GM23338 (cell line): ENCODE results near the gene MEX3B. TPM values are rescaled to one million over a fixed set of nuclear protein-coding genes. Genes with fewer than 3 reads are reported as not detected.

Experiments used
- ATAC-seq: fragments of 200-7000 bp; cut with Tn5 transposase; 3 replicates; pipeline ENCODE4 v1.9.1; 2020
- DNase-seq: peaks from one replicate; pipeline ENCODE4 v3.0.0-alpha.2; 2015; ENCODE audit warnings: low spot score
- H2AFZ ChIP-seq: fragments of 200-600 bp; sonication (generic); 2 replicates; pipeline ENCODE4 v1.8.0; 2016; ENCODE audit warnings: antibody characterized with exemption, mild to moderate bottlenecking, moderate library complexity
- H3F3A ChIP-seq: fragments of 200-600 bp; sonication (generic); replicated peaks from 2 replicates; pipeline ENCODE4 v1.8.0; 2017; ENCODE audit warnings: antibody characterized with exemption, mixed run types, low read depth
- H3K27ac ChIP-seq: fragments of 200-600 bp; sonication (generic); 2 replicates; pipeline ENCODE4 v1.6.1; 2016; ENCODE audit warnings: low read depth
- H3K27me3 ChIP-seq: fragments of 200-600 bp; sonication (generic); 2 replicates; pipeline ENCODE4 v1.8.0; 2016; ENCODE audit warnings: mild to moderate bottlenecking, mixed run types, moderate library complexity; ENCODE audit not compliant: insufficient read depth
- H3K36me3 ChIP-seq: fragments of 200-600 bp; sonication (generic); 2 replicates; pipeline ENCODE4 v1.8.0; 2016; ENCODE audit warnings: mild to moderate bottlenecking; ENCODE audit not compliant: insufficient read depth
- H3K4me1 ChIP-seq: fragments of 200-600 bp; sonication (generic); 2 replicates; pipeline ENCODE4 v1.8.0; 2016; ENCODE audit warnings: mild to moderate bottlenecking, moderate library complexity; ENCODE audit not compliant: insufficient read depth
- H3K4me2 ChIP-seq: fragments of 200-600 bp; sonication (generic); 2 replicates; pipeline ENCODE4 v1.7.1; 2017; ENCODE audit warnings: mixed run types
- H3K4me3 ChIP-seq: fragments of 200-600 bp; sonication (generic); 2 replicates; pipeline ENCODE4 v1.6.1; 2016; ENCODE audit warnings: mixed run types
- H3K79me2 ChIP-seq: fragments of 200-600 bp; sonication (generic); replicated peaks from 2 replicates; pipeline ENCODE4 v1.8.0; 2017; ENCODE audit warnings: mild to moderate bottlenecking; ENCODE audit not compliant: insufficient read depth
- H3K9me2 ChIP-seq: fragments of 200-600 bp; sonication (generic); 2 replicates; pipeline ENCODE4 v1.8.0; 2017; ENCODE audit not compliant: insufficient read depth
- H4K20me1 ChIP-seq: fragments of 200-600 bp; sonication (generic); replicated peaks from 2 replicates; pipeline ENCODE4 v1.8.0; 2017; ENCODE audit warnings: mild to moderate bottlenecking; ENCODE audit not compliant: insufficient read depth
- H3K27ac Mint-ChIP-seq: 2 replicates; pipeline ENCODE4 v1.8.0; 2020; ENCODE audit warnings: inconsistent platforms, mild to moderate bottlenecking, moderate library complexity, mixed read lengths
- H3K27me3 Mint-ChIP-seq: 3 replicates; pipeline ENCODE4 v1.8.0; 2022; ENCODE audit warnings: low read depth, mild to moderate bottlenecking, moderate library complexity, mixed read lengths, inconsistent platforms; ENCODE audit not compliant: insufficient read depth, poor library complexity
- H3K36me3 Mint-ChIP-seq: 3 replicates; pipeline ENCODE4 v1.8.0; 2021; ENCODE audit warnings: low read depth, mild to moderate bottlenecking, inconsistent platforms, moderate library complexity, mixed read lengths
- H3K4me1 Mint-ChIP-seq: 3 replicates; pipeline ENCODE4 v1.8.0; 2020; ENCODE audit warnings: mild to moderate bottlenecking, inconsistent platforms, mixed read lengths
- H3K4me3 Mint-ChIP-seq: 3 replicates; pipeline ENCODE4 v1.8.0; 2021; ENCODE audit warnings: moderate library complexity, mild to moderate bottlenecking, inconsistent platforms, mixed read lengths
- H3K9me3 Mint-ChIP-seq: 3 replicates; pipeline ENCODE4 v1.8.0; 2020; ENCODE audit warnings: moderate library complexity, mild to moderate bottlenecking, inconsistent platforms, mixed read lengths
- CREB1 ChIP-seq: fragments of 250-450 bp; sonication (Bioruptor Pico); IDR thresholded peaks from 2 replicates; pipeline ENCODE4 v1.5.0; 2020; ENCODE audit warnings: low read depth, mild to moderate bottlenecking, moderate library complexity
- CTCF ChIP-seq, 2 experiments: fragments of 200-600 bp in 1 of 2; sonication (generic) in 1 of 2; conservative IDR thresholded peaks; 2 replicates each; pipeline versions ENCODE4 v1.5.1 to v1.6.1; 2016 to 2017; ENCODE audit warnings: antibody characterized with exemption in 2 of 2, low read depth in 2 of 2, mild to moderate bottlenecking in 2 of 2, moderate library complexity in 1 of 2
- EZH2 ChIP-seq: fragments of 200-600 bp; sonication (generic); IDR thresholded peaks from one replicate; pipeline ENCODE4 v1.8.0; 2017; ENCODE audit warnings: antibody characterized with exemption, mild to moderate bottlenecking, low read depth; ENCODE audit not compliant: unreplicated experiment
- EZH2phosphoT487 ChIP-seq: fragments of 200-600 bp; sonication (generic); IDR thresholded peaks from one replicate; pipeline ENCODE4 v1.8.1; 2018; ENCODE audit warnings: antibody characterized with exemption; ENCODE audit not compliant: unreplicated experiment
- JUNB ChIP-seq: IDR thresholded peaks from one replicate; pipeline ENCODE4 v1.6.1; 2016; ENCODE audit warnings: antibody characterized with exemption; ENCODE audit not compliant: unreplicated experiment
- NANOG ChIP-seq: IDR thresholded peaks from 2 replicates; pipeline ENCODE4 v1.6.1; 2016; ENCODE audit warnings: antibody characterized with exemption, borderline replicate concordance
- POLR2AphosphoS5 ChIP-seq: IDR thresholded peaks from 2 replicates; pipeline ENCODE4 v1.6.1; 2016; ENCODE audit warnings: antibody characterized with exemption, low read depth
- STAT1 ChIP-seq: IDR thresholded peaks from one replicate; pipeline ENCODE4 v1.6.1; 2016; ENCODE audit warnings: antibody characterized with exemption; ENCODE audit not compliant: unreplicated experiment
- ZNF114 ChIP-seq: fragments of 250-450 bp; sonication (Bioruptor Pico); IDR thresholded peaks from 2 replicates; pipeline ENCODE4 v1.5.0; 2020; ENCODE audit warnings: mild to moderate bottlenecking, moderate library complexity
- ZNF331 ChIP-seq: fragments of 250-450 bp; sonication (Bioruptor Pico); IDR thresholded peaks from 2 replicates; pipeline ENCODE4 v1.5.0; 2020; ENCODE audit warnings: low read depth, mild to moderate bottlenecking, moderate library complexity
- polyA plus RNA-seq: library from polyadenylated mRNA; unstranded; fragments of >200 nt; fragmentation: Nextera tagmentation; extraction: Ambion mirVana; gene quantifications from 2 replicates; pipeline ENCODE4 v1.2.1, GENCODE V29; 2016
- total RNA-seq: library from RNA; depleted of rRNA; stranded (reverse); fragments of >200 nt; shearing (Covaris generic); gene quantifications from 2 replicates; pipeline ENCODE4 v1.2.3, GENCODE V29; 2014
- TF ChIP-seq, protein P1 (sequence below): IDR thresholded peaks from 2 replicates; pipeline ENCODE4 v1.6.1; 2016; ENCODE audit warnings: antibody characterized with exemption
- TF ChIP-seq, protein P2 (sequence below): IDR thresholded peaks from one replicate; pipeline ENCODE4 v1.6.1; 2018; ENCODE audit warnings: antibody characterized with exemption; ENCODE audit not compliant: unreplicated experiment
- TF ChIP-seq, protein P3 (sequence below): fragments of 250-450 bp; sonication (Bioruptor Pico); IDR thresholded peaks from 2 replicates; pipeline ENCODE4 v1.5.0; 2020; ENCODE audit warnings: mild to moderate bottlenecking, moderate library complexity

The MEX3B gene
- total and polyA plus RNA-seq, 2 experiments from 2014 or later = 5.3 to 15.7 TPM

DNA sequence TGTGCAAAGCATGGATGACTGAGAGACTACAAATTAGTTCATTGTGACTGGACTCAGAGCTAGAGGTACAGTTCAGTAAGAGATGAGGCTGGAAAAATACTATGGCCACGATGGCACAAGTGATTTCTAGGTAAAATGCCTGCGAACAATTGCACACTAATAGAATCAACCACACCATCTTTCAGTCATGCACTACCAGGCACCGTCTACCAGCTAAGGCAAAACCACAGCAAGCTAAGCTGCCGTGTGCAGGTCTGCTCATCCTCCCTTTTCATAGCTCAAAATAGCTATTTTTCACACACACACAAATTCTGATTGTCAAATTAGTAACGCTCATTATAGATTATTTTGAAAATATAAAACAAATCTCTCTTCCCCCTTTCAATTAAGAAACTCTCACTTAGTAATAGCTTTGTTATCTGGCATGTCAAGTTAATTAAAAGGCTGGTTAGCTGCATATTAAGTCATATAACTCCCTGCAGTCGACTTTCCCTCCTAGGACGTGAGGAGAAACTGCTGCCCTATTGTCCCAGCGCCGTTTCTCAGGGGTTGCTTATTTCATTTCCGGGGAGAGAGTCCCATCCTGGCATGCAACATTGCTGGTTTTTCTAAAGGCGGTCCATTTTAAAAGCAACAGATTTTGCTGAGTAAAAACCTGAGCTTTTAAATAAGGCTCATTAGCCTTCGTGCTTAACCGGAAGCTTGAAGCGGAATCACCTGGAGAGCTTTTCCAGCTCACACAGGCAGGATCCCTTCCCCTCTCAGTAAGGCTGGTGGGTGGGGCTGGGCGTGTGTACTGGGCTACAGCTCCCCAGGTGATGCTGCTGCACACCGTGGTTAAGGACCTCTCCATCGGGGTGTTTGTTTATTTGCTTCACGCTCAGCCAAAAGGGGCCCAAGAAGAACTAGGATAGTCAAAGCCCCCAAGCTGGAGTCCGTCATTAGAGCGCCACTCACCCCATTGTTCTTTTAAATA, 16.9 kb upstream of the MEX3B start:
- DNase-seq = peak; percentile 70
- peaks cover 4% of the 10 kb centered on the region; the same call in 1 of the 2 replicates for H3F3A ChIP-seq
- H3K4me1 ChIP-seq = peaks cover 38% of the 10 kb centered on the region
- H4K20me1 ChIP-seq = no peaks in the 10 kb centered on the region
- H3K4me1 Mint-ChIP-seq = peaks cover 38% of the 10 kb centered on the region
- peak overlapping the region; percentile 83 for H3K4me2 ChIP-seq
- no peak overlapping the region for H3K27ac ChIP-seq
- no peak overlapping the region for H3K27ac Mint-ChIP-seq
- H3K36me3 ChIP-seq = no peaks in the 10 kb centered on the region; the same call in 1 of the 2 replicates
- peak overlapping the region; percentile 83 for H2AFZ ChIP-seq
- TF ChIP-seq, protein P1, sequence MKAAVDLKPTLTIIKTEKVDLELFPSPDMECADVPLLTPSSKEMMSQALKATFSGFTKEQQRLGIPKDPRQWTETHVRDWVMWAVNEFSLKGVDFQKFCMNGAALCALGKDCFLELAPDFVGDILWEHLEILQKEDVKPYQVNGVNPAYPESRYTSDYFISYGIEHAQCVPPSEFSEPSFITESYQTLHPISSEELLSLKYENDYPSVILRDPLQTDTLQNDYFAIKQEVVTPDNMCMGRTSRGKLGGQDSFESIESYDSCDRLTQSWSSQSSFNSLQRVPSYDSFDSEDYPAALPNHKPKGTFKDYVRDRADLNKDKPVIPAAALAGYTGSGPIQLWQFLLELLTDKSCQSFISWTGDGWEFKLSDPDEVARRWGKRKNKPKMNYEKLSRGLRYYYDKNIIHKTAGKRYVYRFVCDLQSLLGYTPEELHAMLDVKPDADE = no peak
- TF ChIP-seq, protein P2, sequence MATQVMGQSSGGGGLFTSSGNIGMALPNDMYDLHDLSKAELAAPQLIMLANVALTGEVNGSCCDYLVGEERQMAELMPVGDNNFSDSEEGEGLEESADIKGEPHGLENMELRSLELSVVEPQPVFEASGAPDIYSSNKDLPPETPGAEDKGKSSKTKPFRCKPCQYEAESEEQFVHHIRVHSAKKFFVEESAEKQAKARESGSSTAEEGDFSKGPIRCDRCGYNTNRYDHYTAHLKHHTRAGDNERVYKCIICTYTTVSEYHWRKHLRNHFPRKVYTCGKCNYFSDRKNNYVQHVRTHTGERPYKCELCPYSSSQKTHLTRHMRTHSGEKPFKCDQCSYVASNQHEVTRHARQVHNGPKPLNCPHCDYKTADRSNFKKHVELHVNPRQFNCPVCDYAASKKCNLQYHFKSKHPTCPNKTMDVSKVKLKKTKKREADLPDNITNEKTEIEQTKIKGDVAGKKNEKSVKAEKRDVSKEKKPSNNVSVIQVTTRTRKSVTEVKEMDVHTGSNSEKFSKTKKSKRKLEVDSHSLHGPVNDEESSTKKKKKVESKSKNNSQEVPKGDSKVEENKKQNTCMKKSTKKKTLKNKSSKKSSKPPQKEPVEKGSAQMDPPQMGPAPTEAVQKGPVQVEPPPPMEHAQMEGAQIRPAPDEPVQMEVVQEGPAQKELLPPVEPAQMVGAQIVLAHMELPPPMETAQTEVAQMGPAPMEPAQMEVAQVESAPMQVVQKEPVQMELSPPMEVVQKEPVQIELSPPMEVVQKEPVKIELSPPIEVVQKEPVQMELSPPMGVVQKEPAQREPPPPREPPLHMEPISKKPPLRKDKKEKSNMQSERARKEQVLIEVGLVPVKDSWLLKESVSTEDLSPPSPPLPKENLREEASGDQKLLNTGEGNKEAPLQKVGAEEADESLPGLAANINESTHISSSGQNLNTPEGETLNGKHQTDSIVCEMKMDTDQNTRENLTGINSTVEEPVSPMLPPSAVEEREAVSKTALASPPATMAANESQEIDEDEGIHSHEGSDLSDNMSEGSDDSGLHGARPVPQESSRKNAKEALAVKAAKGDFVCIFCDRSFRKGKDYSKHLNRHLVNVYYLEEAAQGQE = no peak
- no peak for TF ChIP-seq POLR2AphosphoS5
- TF ChIP-seq EZH2phosphoT487 = no peak
- no peak for TF ChIP-seq ZNF114 (CRISPR knock-in tag)
- TF ChIP-seq CTCF (conservative IDR thresholded peaks at IDR 0.05; ENCODE audit: low read depth in 2 of 2) = no peak
- no peak for TF ChIP-seq NANOG
- TF ChIP-seq, protein P3, sequence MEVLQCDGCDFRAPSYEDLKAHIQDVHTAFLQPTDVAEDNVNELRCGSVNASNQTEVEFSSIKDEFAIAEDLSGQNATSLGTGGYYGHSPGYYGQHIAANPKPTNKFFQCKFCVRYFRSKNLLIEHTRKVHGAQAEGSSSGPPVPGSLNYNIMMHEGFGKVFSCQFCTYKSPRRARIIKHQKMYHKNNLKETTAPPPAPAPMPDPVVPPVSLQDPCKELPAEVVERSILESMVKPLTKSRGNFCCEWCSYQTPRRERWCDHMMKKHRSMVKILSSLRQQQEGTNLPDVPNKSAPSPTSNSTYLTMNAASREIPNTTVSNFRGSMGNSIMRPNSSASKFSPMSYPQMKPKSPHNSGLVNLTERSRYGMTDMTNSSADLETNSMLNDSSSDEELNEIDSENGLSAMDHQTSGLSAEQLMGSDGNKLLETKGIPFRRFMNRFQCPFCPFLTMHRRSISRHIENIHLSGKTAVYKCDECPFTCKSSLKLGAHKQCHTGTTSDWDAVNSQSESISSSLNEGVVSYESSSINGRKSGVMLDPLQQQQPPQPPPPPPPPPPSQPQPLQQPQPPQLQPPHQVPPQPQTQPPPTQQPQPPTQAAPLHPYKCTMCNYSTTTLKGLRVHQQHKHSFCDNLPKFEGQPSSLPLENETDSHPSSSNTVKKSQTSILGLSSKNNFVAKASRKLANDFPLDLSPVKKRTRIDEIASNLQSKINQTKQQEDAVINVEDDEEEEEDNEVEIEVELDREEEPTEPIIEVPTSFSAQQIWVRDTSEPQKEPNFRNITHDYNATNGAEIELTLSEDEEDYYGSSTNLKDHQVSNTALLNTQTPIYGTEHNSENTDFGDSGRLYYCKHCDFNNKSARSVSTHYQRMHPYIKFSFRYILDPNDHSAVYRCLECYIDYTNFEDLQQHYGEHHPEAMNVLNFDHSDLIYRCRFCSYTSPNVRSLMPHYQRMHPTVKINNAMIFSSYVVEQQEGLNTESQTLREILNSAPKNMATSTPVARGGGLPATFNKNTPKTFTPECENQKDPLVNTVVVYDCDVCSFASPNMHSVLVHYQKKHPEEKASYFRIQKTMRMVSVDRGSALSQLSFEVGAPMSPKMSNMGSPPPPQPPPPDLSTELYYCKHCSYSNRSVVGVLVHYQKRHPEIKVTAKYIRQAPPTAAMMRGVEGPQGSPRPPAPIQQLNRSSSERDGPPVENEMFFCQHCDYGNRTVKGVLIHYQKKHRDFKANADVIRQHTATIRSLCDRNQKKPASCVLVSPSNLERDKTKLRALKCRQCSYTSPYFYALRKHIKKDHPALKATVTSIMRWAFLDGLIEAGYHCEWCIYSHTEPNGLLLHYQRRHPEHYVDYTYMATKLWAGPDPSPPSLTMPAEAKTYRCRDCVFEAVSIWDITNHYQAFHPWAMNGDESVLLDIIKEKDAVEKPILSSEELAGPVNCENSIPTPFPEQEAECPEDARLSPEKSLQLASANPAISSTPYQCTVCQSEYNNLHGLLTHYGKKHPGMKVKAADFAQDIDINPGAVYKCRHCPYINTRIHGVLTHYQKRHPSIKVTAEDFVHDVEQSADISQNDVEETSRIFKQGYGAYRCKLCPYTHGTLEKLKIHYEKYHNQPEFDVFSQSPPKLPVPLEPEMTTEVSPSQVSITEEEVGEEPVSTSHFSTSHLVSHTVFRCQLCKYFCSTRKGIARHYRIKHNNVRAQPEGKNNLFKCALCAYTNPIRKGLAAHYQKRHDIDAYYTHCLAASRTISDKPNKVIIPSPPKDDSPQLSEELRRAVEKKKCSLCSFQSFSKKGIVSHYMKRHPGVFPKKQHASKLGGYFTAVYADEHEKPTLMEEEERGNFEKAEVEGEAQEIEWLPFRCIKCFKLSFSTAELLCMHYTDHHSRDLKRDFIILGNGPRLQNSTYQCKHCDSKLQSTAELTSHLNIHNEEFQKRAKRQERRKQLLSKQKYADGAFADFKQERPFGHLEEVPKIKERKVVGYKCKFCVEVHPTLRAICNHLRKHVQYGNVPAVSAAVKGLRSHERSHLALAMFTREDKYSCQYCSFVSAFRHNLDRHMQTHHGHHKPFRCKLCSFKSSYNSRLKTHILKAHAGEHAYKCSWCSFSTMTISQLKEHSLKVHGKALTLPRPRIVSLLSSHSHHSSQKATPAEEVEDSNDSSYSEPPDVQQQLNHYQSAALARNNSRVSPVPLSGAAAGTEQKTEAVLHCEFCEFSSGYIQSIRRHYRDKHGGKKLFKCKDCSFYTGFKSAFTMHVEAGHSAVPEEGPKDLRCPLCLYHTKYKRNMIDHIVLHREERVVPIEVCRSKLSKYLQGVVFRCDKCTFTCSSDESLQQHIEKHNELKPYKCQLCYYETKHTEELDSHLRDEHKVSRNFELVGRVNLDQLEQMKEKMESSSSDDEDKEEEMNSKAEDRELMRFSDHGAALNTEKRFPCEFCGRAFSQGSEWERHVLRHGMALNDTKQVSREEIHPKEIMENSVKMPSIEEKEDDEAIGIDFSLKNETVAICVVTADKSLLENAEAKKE (CRISPR knock-in tag) = no peak
- TF ChIP-seq ZNF331 (CRISPR knock-in tag) = no peak
- TF ChIP-seq CREB1 (CRISPR knock-in tag) = no peak
- no peak for TF ChIP-seq JUNB
- no peak for TF ChIP-seq STAT1
- no peak for TF ChIP-seq EZH2
- no peaks in the 10 kb centered on the region; the same call in 1 of the 2 replicates for H3K9me2 ChIP-seq
- H3K9me3 Mint-ChIP-seq = 0 out of 3 replicates have a peak, but pooled peaks cover 3% of the 10 kb centered on the region
- no peaks in the 10 kb centered on the region for H3K36me3 Mint-ChIP-seq
- H3K4me3 Mint-ChIP-seq = peak overlapping the region; percentile 65
- H3K4me3 ChIP-seq = peak overlapping the region; percentile 55
- peaks cover 79% of the 10 kb centered on the region for H3K27me3 ChIP-seq
- peaks cover 45% of the 10 kb centered on the region for H3K27me3 Mint-ChIP-seq
- no peaks in the 10 kb centered on the region for H3K79me2 ChIP-seq
- peak; percentile 86 for ATAC-seq
